K562 (cell line): ENCODE data around the gene PEF1. TPM values are rescaled to one million over a fixed set of nuclear protein-coding genes. Genes with fewer than 3 reads are reported as not detected.

Source experiments
- ATAC-seq: fragments of 200-7000 bp; cut with Tn5 transposase; 3 replicates; pipeline ENCODE4 v1.9.1; 2020; ENCODE audit warnings: moderate library complexity
- BruUV-seq: library from RNA; stranded (reverse); fragments of 400-500 nt; replicated peaks from 2 replicates; lab custom pipeline; 2021; lab: Mats Ljungman, UMichigan
- CTCF ChIA-PET: fragments of 300-600 bp; formaldehyde crosslinking; extraction: SDS; loops from one replicate; lab custom pipeline; 2021; ENCODE audit warnings: low intra/inter-chr PET ratio; lab: Yijun Ruan, JAX
- POLR2A ChIA-PET: fragments of 300-600, 350-650 bp; sonication (Branson Sonifier 250); formaldehyde crosslinking; extraction: SDS; loops from one replicate; lab custom pipeline; 2021; ENCODE audit warnings: antibody characterized with exemption, inconsistent platforms; lab: Yijun Ruan, JAX
- DNase-seq, 4 experiments: peaks; one replicate each; pipeline versions ENCODE4 v3.0.0 to v3.0.0-alpha.2; 2011 to 2018; ENCODE audit warnings: low spot score in 3 of 4, mixed read lengths in 3 of 4; ENCODE audit errors: extremely low read depth in 1 of 4
- FAIRE-seq: peaks from 2 replicates; lab custom pipeline; 2011; peaks lifted over from hg19 to GRCh38; lab: Jason Lieb, UNC
- H2AFZ ChIP-seq: 2 replicates; pipeline ENCODE4 v1.6.0; 2011; ENCODE audit warnings: low read depth, low read length, control low read depth, inconsistent platforms
- H3K27ac ChIP-seq: fragments of 200-600 bp; 3 replicates; pipeline ENCODE4 v1.8.0; 2011; ENCODE audit warnings: low read depth, mild to moderate bottlenecking, control low read depth, inconsistent platforms, low read length, moderate library complexity, mixed read lengths; ENCODE audit errors: extremely low read depth
- H3K27me3 ChIP-seq, 2 experiments: fragments of 300-600 bp in 1 of 2; 2 replicates in 1 of 2; 3 replicates in 1 of 2; pipeline versions ENCODE4 v1.6.0 to v1.8.0; 2011; ENCODE audit warnings: inconsistent platforms in 2 of 2, low read length in 2 of 2, mild to moderate bottlenecking in 1 of 2, mixed read lengths in 1 of 2, moderate library complexity in 1 of 2; ENCODE audit not compliant: control insufficient read depth in 2 of 2, insufficient read depth in 2 of 2
- H3K36me3 ChIP-seq: fragments of 300-600 bp; 3 replicates; pipeline ENCODE4 v1.8.0; 2011; ENCODE audit warnings: mild to moderate bottlenecking, low read length, inconsistent platforms; ENCODE audit not compliant: control insufficient read depth, insufficient read depth
- H3K4me1 ChIP-seq, 2 experiments: fragments of 200-600 bp in 1 of 2; replicated peaks in 1 of 2; 2 replicates in 1 of 2; 3 replicates in 1 of 2; pipeline versions ENCODE4 v1.5.1 to v1.8.0; 2011; ENCODE audit warnings: inconsistent platforms in 2 of 2, low read length in 2 of 2, mild to moderate bottlenecking in 1 of 2, mixed read lengths in 1 of 2, moderate library complexity in 1 of 2; ENCODE audit not compliant: control insufficient read depth in 2 of 2, insufficient read depth in 2 of 2
- H3K4me2 ChIP-seq: 2 replicates; pipeline ENCODE4 v1.6.1; 2011; ENCODE audit warnings: low read length, control low read depth, inconsistent platforms, mixed read lengths; ENCODE audit not compliant: insufficient read depth
- H3K4me3 ChIP-seq: fragments of 200-600 bp; sonication (generic), shearing (Covaris generic); 2 replicates; pipeline ENCODE4 v1.5.1; 2016; ENCODE audit warnings: control low read depth, inconsistent platforms
- H3K79me2 ChIP-seq: fragments of 200-600 bp; 3 replicates; pipeline ENCODE4 v1.8.0; 2011; ENCODE audit warnings: low read length, inconsistent platforms; ENCODE audit not compliant: control insufficient read depth, insufficient read depth
- H3K9ac ChIP-seq, 2 experiments: 2 replicates each; pipeline versions ENCODE4 v1.6.0 to v1.6.1; 2011; ENCODE audit warnings: low read depth in 2 of 2, low read length in 2 of 2, control low read depth in 1 of 2, inconsistent platforms in 1 of 2, mild to moderate bottlenecking in 1 of 2, mixed read lengths in 1 of 2; ENCODE audit not compliant: insufficient read depth in 1 of 2
- H3K9me1 ChIP-seq: one replicate; pipeline ENCODE4 v1.6.0; 2011; ENCODE audit warnings: inconsistent platforms, mild to moderate bottlenecking, low read length, moderate library complexity; ENCODE audit not compliant: control insufficient read depth, insufficient read depth
- H3K9me3 ChIP-seq: replicated peaks from 2 replicates; pipeline ENCODE4 v1.5.1; 2011; ENCODE audit warnings: low read depth, low read length, inconsistent platforms; ENCODE audit not compliant: control insufficient read depth, insufficient read depth
- H4K20me1 ChIP-seq: replicated peaks from 2 replicates; pipeline ENCODE4 v1.6.1; 2011; ENCODE audit warnings: low read length, inconsistent platforms, mixed read lengths; ENCODE audit not compliant: control insufficient read depth, insufficient read depth
- DEAF1 ChIP-seq: fragments of 450-650 bp; formaldehyde crosslinking; IDR thresholded peaks from 2 replicates; pipeline ENCODE4 v1.4.0; 2020; ENCODE audit warnings: mild to moderate bottlenecking, moderate library complexity
- GABPA ChIP-seq: fragments of 200-800 bp; sonication (Bioruptor generic); conservative IDR thresholded peaks from 2 replicates; pipeline ENCODE4 v1.6.1; 2016; ENCODE audit warnings: low read depth, missing genetic modification characterization, missing compliant biosample characterization
- GABPB1 ChIP-seq: sonication (generic); formaldehyde crosslinking; IDR thresholded peaks from 2 replicates; pipeline ENCODE4 v1.8.0; 2022; ENCODE audit warnings: mild to moderate bottlenecking, missing genetic modification reagents
- GTF2E2 ChIP-seq: fragments of 200-800 bp; sonication (Bioruptor generic); IDR thresholded peaks from 2 replicates; pipeline ENCODE4 v1.6.1; 2016; ENCODE audit warnings: missing genetic modification characterization, missing compliant biosample characterization
- MBD2 ChIP-seq: sonication (generic); IDR thresholded peaks from 2 replicates; pipeline ENCODE4 v1.6.1; 2016; ENCODE audit warnings: low read depth, borderline replicate concordance
- MCM2 ChIP-seq: fragments of 450-650 bp; IDR thresholded peaks from 2 replicates; pipeline ENCODE4 v1.6.1; 2017; ENCODE audit warnings: low read depth, mild to moderate bottlenecking
- NR4A1 ChIP-seq, 2 experiments: fragments of 250-450 bp in 1 of 2; fragments of 450-650 bp in 1 of 2; sonication (Bioruptor Pico) in 1 of 2; IDR thresholded peaks; 2 replicates each; pipeline versions ENCODE4 v1.4.0 to v1.6.1; 2016 to 2020; ENCODE audit warnings: mild to moderate bottlenecking in 2 of 2, missing compliant biosample characterization in 1 of 2, missing genetic modification characterization in 1 of 2, moderate library complexity in 1 of 2
- RUNX1 ChIP-seq: sonication (generic); IDR thresholded peaks from 2 replicates; pipeline ENCODE4 v1.6.1; 2016; ENCODE audit warnings: antibody characterized with exemption, low read depth
- XRCC5 ChIP-seq: fragments of 200-400 bp; formaldehyde crosslinking; IDR thresholded peaks from 2 replicates; pipeline ENCODE4 v1.6.1; 2017; ENCODE audit warnings: low read depth, mild to moderate bottlenecking, low read length
- ZFX ChIP-seq: sonication (generic); formaldehyde crosslinking; IDR thresholded peaks from 2 replicates; pipeline ENCODE4 v1.8.0; 2022; ENCODE audit warnings: mild to moderate bottlenecking, missing genetic modification reagents, moderate library complexity
- ZNF121 ChIP-seq: sonication (generic); formaldehyde crosslinking; conservative IDR thresholded peaks from 2 replicates; pipeline ENCODE4 v1.8.0; 2022; ENCODE audit warnings: missing genetic modification reagents
- WGBS: fragments of 100-300 bp; shearing (Covaris generic); methylation state at CpG from one replicate; pipeline ENCODE4 v1.1.6; 2016; ENCODE audit warnings: low coverage, mixed read lengths; ENCODE audit not compliant: insufficient coverage; ENCODE audit errors: missing lambda C conversion rate; 5-methylcytosine and 5-hydroxymethylcytosine counted together
- in situ Hi-C: fragments of 300-500 bp; cut with MboI; formaldehyde crosslinking; loops from 4 replicates; pipeline ENCODE4 v1.15.0; 2018; ENCODE audit warnings: inconsistent platforms, mixed read lengths
- intact Hi-C: fragments of 100-400 bp; cut with micrococcal nuclease; formaldehyde crosslinking; loops from 2 replicates; pipeline ENCODE4 v1.14.2; 2022
- polyA plus RNA-seq, 8 experiments: library from polyadenylated mRNA; depleted of rRNA in 4 of 8; stranded (reverse) in 5 of 8; unstranded in 3 of 8; fragments of >200 nt; fragmentation: Nextera tagmentation in 2 of 8; fragmentation: Illumina TruSeq in 1 of 8; extraction: Ambion mirVana in 2 of 8; extraction: Trizol in 1 of 8; gene quantifications; 2 replicates each; pipeline versions ENCODE4 v1.2.1 to v1.2.3, GENCODE V29; 2011 to 2014; ENCODE audit warnings: inconsistent platforms in 1 of 8, missing spikeins in 1 of 8
- total RNA-seq, 7 experiments: library from RNA; depleted of rRNA in 6 of 7; stranded (reverse); fragments of >200 nt in 6 of 7; fragmentation: Illumina TruSeq in 2 of 7; extraction: Trizol in 2 of 7; gene quantifications; 2 replicates each; pipeline versions ENCODE4 v1.2.1 to v1.2.3, GENCODE V29; 2011 to 2021; ENCODE audit warnings: low replicate concordance in 1 of 7
- TF ChIP-seq, protein P1 (sequence below): fragments of 250-450 bp; sonication (Bioruptor Pico); IDR thresholded peaks from 2 replicates; pipeline ENCODE4 v1.9.0; 2021; ENCODE audit warnings: mild to moderate bottlenecking
- TF ChIP-seq, protein P2 (sequence below): fragments of 450-650 bp; IDR thresholded peaks from 2 replicates; pipeline ENCODE4 v1.6.1; 2017; ENCODE audit warnings: antibody characterized with exemption
- TF ChIP-seq, protein P3 (sequence below): sonication (generic); formaldehyde crosslinking; IDR thresholded peaks from 2 replicates; pipeline ENCODE4 v1.8.0; 2022; ENCODE audit warnings: mild to moderate bottlenecking, missing genetic modification reagents

Gene PEF1
- total and polyA plus RNA-seq, 9 of the 15 experiments (the other 6 are each of a cell fraction or from before 2014, with no cell fraction given) = 26.3 to 95.5 (median 61.9) TPM

DNA sequence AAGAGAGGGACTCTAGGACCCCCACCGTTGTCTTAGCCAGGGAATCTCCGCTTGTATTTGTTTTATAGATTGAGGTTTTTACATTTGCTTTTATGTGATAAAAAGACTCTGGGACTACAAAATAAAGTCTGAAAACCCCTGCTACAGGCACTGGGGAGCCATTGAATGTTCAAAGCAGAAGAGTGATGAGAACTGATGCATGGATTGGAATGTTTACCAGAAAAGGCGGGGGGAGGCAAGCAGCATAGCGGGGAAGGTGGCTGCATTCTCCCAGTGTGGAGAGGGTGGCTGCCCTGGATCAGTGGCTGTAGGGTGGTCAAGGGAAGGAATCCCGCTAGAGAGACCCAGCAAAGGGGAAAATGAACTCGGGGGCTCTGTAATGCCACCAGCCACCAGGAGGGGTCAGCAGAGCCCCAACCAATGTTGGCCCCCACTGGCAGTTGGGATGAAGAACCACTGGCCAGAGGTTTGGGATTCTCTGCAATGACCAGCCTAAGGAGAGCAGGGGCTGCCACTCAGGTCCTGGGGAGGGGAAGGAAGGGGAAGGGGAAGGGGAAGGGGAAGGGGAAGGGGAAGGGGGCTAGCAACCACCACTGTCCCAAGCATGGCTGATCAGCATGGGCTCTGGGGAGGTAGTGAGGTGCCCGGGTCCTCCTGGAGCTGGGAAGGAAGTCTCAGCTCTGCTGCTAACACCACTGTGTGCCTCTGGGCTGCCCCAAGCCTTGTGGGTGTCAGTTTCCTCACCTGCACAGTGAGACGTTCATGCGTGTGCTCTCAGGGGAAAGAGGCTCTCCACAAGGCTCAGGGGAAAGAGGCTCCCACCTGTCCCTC is 19.2 kb upstream of the PEF1 start:
- Histone ChIP-seq H3K9me1 (no peaks in the 10 kb centered on the region), H3K27ac (no peak overlapping the region), H3K4me2 (no peak overlapping the region), H3K36me3 (no peaks in the 10 kb centered on the region), H2AFZ (no peak overlapping the region), H3K9me3 (no peaks in the 10 kb centered on the region), H3K4me3 (no peak overlapping the region), H4K20me1 (peaks cover 16% of the 10 kb centered on the region; the same call in 1 of the 2 replicates), H3K27me3 (peaks cover 14 to 78% of the 10 kb centered on the region in 2 experiments; a peak in 4 of 5 replicates), H3K4me1 (peaks cover 0 to 9% of the 10 kb centered on the region in 2 experiments; a peak in 1 of 5 replicates), H3K79me2 (no peaks in the 10 kb centered on the region), H3K9ac (peak overlapping the region in 1 of 2 experiments; percentile 38; a peak in 1 of 4 replicates)
- ATAC-seq (peak; percentile 79), DNase-seq (peak; percentile 70 to 91 (median 88)), FAIRE-seq (peak; percentile 96)
- BruUV-seq = no TSS peak
- intact Hi-C loops = loop anchor here (1.0 to 5.0 kb wide), 5 partner anchors 41 to 748 kb away; partner anchors contain the start of gene COL16A1
- in situ Hi-C loops = no loop called here
- POLR2A ChIA-PET = interaction anchor here (0.7 to 1.8 kb wide), 3 partner anchors 13 to 125 kb away, joined by 4 to 5 read pairs (median 5); no protein-coding TSS in a partner anchor
- CTCF ChIA-PET = interaction anchor here (0.6 to 3.6 kb wide), 9 partner anchors 41 to 301 kb away, joined by 3 to 46 read pairs (median 4); no protein-coding TSS in a partner anchor
- 2% methylated on average over 9 of the region's 9 CpGs for WGBS
- TF ChIP-seq, protein P1, sequence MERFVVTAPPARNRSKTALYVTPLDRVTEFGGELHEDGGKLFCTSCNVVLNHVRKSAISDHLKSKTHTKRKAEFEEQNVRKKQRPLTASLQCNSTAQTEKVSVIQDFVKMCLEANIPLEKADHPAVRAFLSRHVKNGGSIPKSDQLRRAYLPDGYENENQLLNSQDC = no peak
- TF ChIP-seq MBD2 (no peak), GABPB1 (no peak), DEAF1 (CRISPR knock-in tag) (peak; percentile 89), ZNF121 (CRISPR knock-in tag) (no peak), RUNX1 (no peak), NR4A1 (CRISPR knock-in tag; IDR thresholded peaks at IDR 0.05) (0 out of 2 replicates have a peak, but pooled peaks have one; percentile 32), NR4A1 (tag; IDR thresholded peaks at IDR 0.05) (no peak), GTF2E2 (tag) (no peak), XRCC5 (peak; percentile 62; the same call in 1 of the 2 replicates), GABPA (tag) (no peak), MCM2 (no peak), ZFX (CRISPR knock-in tag) (no peak)
- TF ChIP-seq, protein P2, sequence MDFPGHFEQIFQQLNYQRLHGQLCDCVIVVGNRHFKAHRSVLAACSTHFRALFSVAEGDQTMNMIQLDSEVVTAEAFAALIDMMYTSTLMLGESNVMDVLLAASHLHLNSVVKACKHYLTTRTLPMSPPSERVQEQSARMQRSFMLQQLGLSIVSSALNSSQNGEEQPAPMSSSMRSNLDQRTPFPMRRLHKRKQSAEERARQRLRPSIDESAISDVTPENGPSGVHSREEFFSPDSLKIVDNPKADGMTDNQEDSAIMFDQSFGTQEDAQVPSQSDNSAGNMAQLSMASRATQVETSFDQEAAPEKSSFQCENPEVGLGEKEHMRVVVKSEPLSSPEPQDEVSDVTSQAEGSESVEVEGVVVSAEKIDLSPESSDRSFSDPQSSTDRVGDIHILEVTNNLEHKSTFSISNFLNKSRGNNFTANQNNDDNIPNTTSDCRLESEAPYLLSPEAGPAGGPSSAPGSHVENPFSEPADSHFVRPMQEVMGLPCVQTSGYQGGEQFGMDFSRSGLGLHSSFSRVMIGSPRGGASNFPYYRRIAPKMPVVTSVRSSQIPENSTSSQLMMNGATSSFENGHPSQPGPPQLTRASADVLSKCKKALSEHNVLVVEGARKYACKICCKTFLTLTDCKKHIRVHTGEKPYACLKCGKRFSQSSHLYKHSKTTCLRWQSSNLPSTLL = no peak
- TF ChIP-seq, protein P3, sequence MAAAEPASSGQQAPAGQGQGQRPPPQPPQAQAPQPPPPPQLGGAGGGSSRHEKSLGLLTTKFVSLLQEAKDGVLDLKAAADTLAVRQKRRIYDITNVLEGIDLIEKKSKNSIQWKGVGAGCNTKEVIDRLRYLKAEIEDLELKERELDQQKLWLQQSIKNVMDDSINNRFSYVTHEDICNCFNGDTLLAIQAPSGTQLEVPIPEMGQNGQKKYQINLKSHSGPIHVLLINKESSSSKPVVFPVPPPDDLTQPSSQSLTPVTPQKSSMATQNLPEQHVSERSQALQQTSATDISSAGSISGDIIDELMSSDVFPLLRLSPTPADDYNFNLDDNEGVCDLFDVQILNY = no peak
